HG03460 (cell line): ENCODE data around the gene KIF17.

Source experiments
- ATAC-seq: cut with Tn5 transposase; IDR thresholded peaks from one replicate; pipeline ENCODE4 v1.9.1; 2021; ENCODE audit not compliant: unreplicated experiment

Gene KIF17

GRCh38 chr1:20711285-20712214 lies 6.3 kb downstream of the KIF17 start:
- no peak for ATAC-seq

- ATAC-seq = no peak
Observed at GRCh38 chr1:20710469-20711284, 7.1 kb downstream of the KIF17 start.

- ATAC-seq = no peak
Observed at GRCh38 chr1:20709868-20710267, 7.9 kb downstream of the KIF17 start.

GRCh38 chr1:20708891-20709290 lies 8.9 kb downstream of the KIF17 start:
- ATAC-seq = no peak

- ATAC-seq = no peak
Observed at GRCh38 chr1:20708057-20708456, 9.8 kb downstream of the KIF17 start.

- no peak for ATAC-seq
Observed at GRCh38 chr1:20706841-20707240, 11.0 kb downstream of the KIF17 start.

- no peak for ATAC-seq
Observed at GRCh38 chr1:20705203-20705755, 12.5 kb downstream of the KIF17 start.

GRCh38 chr1:20704390-20705202 lies 13.2 kb downstream of the KIF17 start:
- no peak for ATAC-seq

GRCh38 chr1:20703124-20703756 lies 14.6 kb downstream of the KIF17 start:
- ATAC-seq = no peak

- ATAC-seq = no peak
Observed at GRCh38 chr1:20702416-20702815, 15.4 kb downstream of the KIF17 start.

- ATAC-seq = no peak
Observed at GRCh38 chr1:20701847-20702246, 16.0 kb downstream of the KIF17 start.

GRCh38 chr1:20701446-20701845 lies 16.4 kb downstream of the KIF17 start:
- ATAC-seq = no peak

- ATAC-seq = no peak
Observed at GRCh38 chr1:20700636-20701215, 17.1 kb downstream of the KIF17 start.

GRCh38 chr1:20699558-20699957 lies 18.2 kb downstream of the KIF17 start:
- no peak for ATAC-seq

- no peak for ATAC-seq
Observed at GRCh38 chr1:20698195-20698910, 19.5 kb downstream of the KIF17 start.

GRCh38 chr1:20697563-20697962 lies 20.2 kb downstream of the KIF17 start:
- no peak for ATAC-seq

GRCh38 chr1:20696397-20697333 lies 21.1 kb downstream of the KIF17 start:
- peak; percentile 76 for ATAC-seq

GRCh38 chr1:20695515-20695914 lies 22.3 kb downstream of the KIF17 start:
- ATAC-seq = no peak
